ENCODE results near the gene PTPRG. TPM values are rescaled to one million over a fixed set of nuclear protein-coding genes. Genes with fewer than 3 reads are reported as not detected.

Gene PTPRG
- total and polyA plus RNA-seq, 2 donors (not counting 1 experiment from before 2014, with no cell fraction given) = 67.0 to 97.9 TPM

GRCh38 chr3:62128051-62128450 is 566.7 kb downstream of the PTPRG start:
- Histone ChIP-seq H3K4me2 (ENCODE audit: extremely low read depth, insufficient read depth, low read length) (no peak overlapping the region), H3K79me2 (ENCODE audit: control insufficient read depth, insufficient read depth, low read length) (no peaks in the 10 kb centered on the region)
- peak in 1 of 2 donors; percentile 25 for DNase-seq (ENCODE audit: low read depth in 2 of 2)

DNA sequence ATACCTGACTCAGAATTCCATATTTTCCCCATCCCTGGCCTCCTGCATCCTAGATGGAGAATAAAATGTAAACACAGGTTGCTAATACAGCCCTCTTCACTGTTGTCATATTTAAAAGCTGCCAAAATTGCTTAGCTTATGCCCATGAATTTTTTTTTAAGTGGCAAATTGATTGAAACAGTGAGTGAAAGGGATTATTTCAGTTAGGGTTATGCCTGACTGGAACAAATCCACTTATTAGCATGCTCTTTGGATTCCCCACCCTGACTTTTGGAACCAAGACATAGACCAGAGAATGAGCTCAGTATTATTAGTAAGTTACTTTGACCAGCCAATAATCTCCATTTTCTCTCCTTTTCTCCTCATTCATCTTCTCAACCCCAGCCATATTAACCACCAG is 567.3 kb downstream of the PTPRG start:
- no peaks in the 10 kb centered on the region for H3K4me1 ChIP-seq (ENCODE audit: control insufficient read depth, extremely low read depth, insufficient read depth, low read length)
- DNase-seq (ENCODE audit: low read depth in 2 of 2) = no peak
- no peak overlapping the region for H3K4me3 ChIP-seq (replicated peaks in 1 of 4; ENCODE audit: control extremely low read depth in 1 of 4, insufficient read depth in 1 of 4, low read depth in 3 of 4, low read length in 4 of 4)
- TF ChIP-seq EZH2 (IDR thresholded peaks at IDR 0.05; ENCODE audit: low read length, missing control alignments) = no peak
- TF ChIP-seq CTCF (conservative IDR thresholded peaks at IDR 0.05 in 1 of 2, IDR thresholded peaks at IDR 0.05 in 1 of 2; ENCODE audit: low read depth in 1 of 2, low read length in 2 of 2) = no peak
- H3K9ac ChIP-seq (ENCODE audit: insufficient read depth, low read length) = no peak overlapping the region
- no peak overlapping the region for H2AFZ ChIP-seq (ENCODE audit: low read length)
- no peaks in the 10 kb centered on the region for H3K9me3 ChIP-seq (ENCODE audit: control insufficient read depth, insufficient read depth, low read depth, low read length)
- H3K36me3 ChIP-seq (ENCODE audit: control insufficient read depth, insufficient read depth, low read length) = no peaks in the 10 kb centered on the region
- H3K79me2 ChIP-seq (ENCODE audit: control insufficient read depth, insufficient read depth, low read length) = no peaks in the 10 kb centered on the region
- H3K4me2 ChIP-seq (ENCODE audit: extremely low read depth, insufficient read depth, low read length) = no peak overlapping the region
- H4K20me1 ChIP-seq (ENCODE audit: control insufficient read depth, extremely low read depth, insufficient read depth, low read length) = no peaks in the 10 kb centered on the region
- H3K27me3 ChIP-seq (ENCODE audit: control insufficient read depth, insufficient read depth, low read length) = no peaks in the 10 kb centered on the region
- no peak overlapping the region for H3K27ac ChIP-seq (ENCODE audit: insufficient read depth, low read length)

More at GRCh38 chr3:62128051-62128450, 566.7 kb downstream of the PTPRG start:
- Histone ChIP-seq H3K9me3 (ENCODE audit: control insufficient read depth, insufficient read depth, low read depth, low read length) (no peaks in the 10 kb centered on the region), H3K9ac (ENCODE audit: insufficient read depth, low read length) (no peak overlapping the region), H3K27ac (ENCODE audit: insufficient read depth, low read length) (no peak overlapping the region), H3K4me3 (replicated peaks in 1 of 4; ENCODE audit: control extremely low read depth in 1 of 4, insufficient read depth in 1 of 4, low read depth in 3 of 4, low read length in 4 of 4) (no peak overlapping the region), H4K20me1 (ENCODE audit: control insufficient read depth, extremely low read depth, insufficient read depth, low read length) (no peaks in the 10 kb centered on the region), H3K4me1 (ENCODE audit: control insufficient read depth, extremely low read depth, insufficient read depth, low read length) (no peaks in the 10 kb centered on the region), H3K27me3 (ENCODE audit: control insufficient read depth, insufficient read depth, low read length) (no peaks in the 10 kb centered on the region), H3K36me3 (ENCODE audit: control insufficient read depth, insufficient read depth, low read length) (no peaks in the 10 kb centered on the region), H2AFZ (ENCODE audit: low read length) (no peak overlapping the region)
- no peak for TF ChIP-seq EZH2 (IDR thresholded peaks at IDR 0.05; ENCODE audit: low read length, missing control alignments)
- TF ChIP-seq CTCF (conservative IDR thresholded peaks at IDR 0.05 in 1 of 2, IDR thresholded peaks at IDR 0.05 in 1 of 2; ENCODE audit: low read depth in 1 of 2, low read length in 2 of 2) = no peak

DNA sequence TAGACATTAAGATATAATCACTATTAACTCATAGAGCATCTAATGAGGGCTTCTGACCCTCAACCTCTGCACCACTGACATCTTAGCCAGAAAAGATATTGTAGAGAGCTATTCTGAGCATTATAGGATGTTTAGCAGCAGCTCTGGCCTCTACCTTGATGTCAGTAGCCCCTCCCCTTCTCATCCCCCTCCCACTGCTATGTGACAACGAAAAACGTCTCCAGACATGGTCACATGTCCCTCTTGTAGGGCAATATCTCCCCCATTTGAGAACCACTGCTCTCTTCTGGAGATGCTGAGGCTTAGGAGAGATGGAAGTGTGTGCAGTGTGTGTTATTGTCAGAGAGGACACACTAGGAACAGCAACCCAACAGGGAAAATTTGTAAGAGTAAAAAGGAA is 569.7 kb downstream of the PTPRG start:
- no peak for TF ChIP-seq EZH2 (IDR thresholded peaks at IDR 0.05; ENCODE audit: low read length, missing control alignments)
- no peak for TF ChIP-seq CTCF (conservative IDR thresholded peaks at IDR 0.05 in 1 of 2, IDR thresholded peaks at IDR 0.05 in 1 of 2; ENCODE audit: low read depth in 1 of 2, low read length in 2 of 2)
- no peaks in the 10 kb centered on the region for H3K27me3 ChIP-seq (ENCODE audit: control insufficient read depth, insufficient read depth, low read length)
- no peak for DNase-seq (ENCODE audit: low read depth in 2 of 2)
- H3K79me2 ChIP-seq (ENCODE audit: control insufficient read depth, insufficient read depth, low read length) = no peaks in the 10 kb centered on the region
- H3K9me3 ChIP-seq (ENCODE audit: control insufficient read depth, insufficient read depth, low read depth, low read length) = no peaks in the 10 kb centered on the region
- H3K4me3 ChIP-seq (replicated peaks in 1 of 4; ENCODE audit: control extremely low read depth in 1 of 4, insufficient read depth in 1 of 4, low read depth in 3 of 4, low read length in 4 of 4) = no peak overlapping the region
- H3K27ac ChIP-seq (ENCODE audit: insufficient read depth, low read length) = no peak overlapping the region
- no peak overlapping the region for H3K9ac ChIP-seq (ENCODE audit: insufficient read depth, low read length)
- H2AFZ ChIP-seq (ENCODE audit: low read length) = no peak overlapping the region
- H3K4me2 ChIP-seq (ENCODE audit: extremely low read depth, insufficient read depth, low read length) = no peak overlapping the region
- H3K4me1 ChIP-seq (ENCODE audit: control insufficient read depth, extremely low read depth, insufficient read depth, low read length) = peaks cover 4% of the 10 kb centered on the region
- no peaks in the 10 kb centered on the region for H4K20me1 ChIP-seq (ENCODE audit: control insufficient read depth, extremely low read depth, insufficient read depth, low read length)
- no peaks in the 10 kb centered on the region for H3K36me3 ChIP-seq (ENCODE audit: control insufficient read depth, insufficient read depth, low read length)
